HUDEP-2 (cell line): ENCODE data around the gene AIF1L.

ENCODE experiments used
- DNase-seq, 76 experiments: peaks; one replicate each; lab custom pipeline; 2025; ENCODE audit not compliant: unreplicated experiment in 76 of 76; lab: John Stamatoyannopoulos, UW

AIF1L gene

GRCh38 chr9:131076347-131077195 lies 19.8 kb upstream of the AIF1L start:
- DNase-seq, result no peak

- DNase-seq, result no peak
These were observed 17.6 kb upstream of the AIF1L start for GRCh38 chr9:131078427-131079366.

- DNase-seq, result no peak
These were observed 15.7 kb upstream of the AIF1L start for GRCh38 chr9:131080589-131080988.

- DNase-seq, result no peak
These were observed 14.5 kb upstream of the AIF1L start for GRCh38 chr9:131081868-131082267.

- DNase-seq, result no peak
These were observed 13.4 kb upstream of the AIF1L start for GRCh38 chr9:131082774-131083512.

GRCh38 chr9:131084661-131085369 lies 11.5 kb upstream of the AIF1L start:
- no peak for DNase-seq

- no peak for DNase-seq
These were observed 10.8 kb upstream of the AIF1L start for GRCh38 chr9:131085370-131086122.

- no peak for DNase-seq
These were observed 8.9 kb upstream of the AIF1L start for GRCh38 chr9:131087354-131087893.

GRCh38 chr9:131090025-131090787 lies 6.1 kb upstream of the AIF1L start:
- no peak for DNase-seq

GRCh38 chr9:131091352-131091992 lies 4.9 kb upstream of the AIF1L start:
- DNase-seq, result no peak

GRCh38 chr9:131092030-131092429 lies 4.3 kb upstream of the AIF1L start:
- no peak for DNase-seq

- no peak for DNase-seq
These were observed 3.5 kb upstream of the AIF1L start for GRCh38 chr9:131092548-131093440.

GRCh38 chr9:131094015-131094414 lies 2.3 kb upstream of the AIF1L start:
- DNase-seq, result no peak

- DNase-seq, result no peak
These were observed 1.7 kb upstream of the AIF1L start for GRCh38 chr9:131094622-131095021.

- no peak for DNase-seq
These were observed 564 bp upstream of the AIF1L start for GRCh38 chr9:131095666-131096268.

GRCh38 chr9:131097126-131097947 lies 1.0 kb downstream of the AIF1L start:
- no peak for DNase-seq
